Stomach (tissue), 9 donors: ENCODE results near the gene GATM. TPM values are rescaled to one million over a fixed set of nuclear protein-coding genes. Genes with fewer than 3 reads are reported as not detected.

ENCODE experiments used
- DNase-seq, 2 donors: peaks; one replicate each; pipeline versions ENCODE4 v3.0.0 to v3.0.0-alpha.2; 2013 to 2019
- H3K27ac ChIP-seq, 5 donors: fragments of 200-600 bp in 4 of 5; sonication (generic) in 4 of 5; one replicate each; pipeline ENCODE4 v1.5.1; 2013 to 2019; ENCODE audit warnings: mild to moderate bottlenecking in 1 of 5, moderate library complexity in 1 of 5
- H3K27me3 ChIP-seq, 3 donors: fragments of 200-600 bp; sonication (generic); one replicate each; pipeline ENCODE4 v1.5.1; 2017 to 2019; ENCODE audit warnings: mixed run types in 1 of 3
- H3K36me3 ChIP-seq, 4 donors: fragments of 200-600 bp; sonication (generic); 1 replicate in 3 of 4; 2 replicates in 1 of 4; pipeline ENCODE4 v1.5.1; 2016 to 2019
- H3K4me1 ChIP-seq, 4 donors: fragments of 200-600 bp; sonication (generic); one replicate each; pipeline ENCODE4 v1.5.1; 2016 to 2019
- H3K4me3 ChIP-seq, 4 donors: fragments of 200-600 bp; sonication (generic) in 3 of 4; one replicate each; pipeline ENCODE4 v1.5.1; 2016 to 2019; ENCODE audit warnings: mild to moderate bottlenecking in 1 of 4
- H3K9me3 ChIP-seq, 4 donors: fragments of 200-600 bp; sonication (generic); one replicate each; pipeline ENCODE4 v1.5.1; 2016 to 2019
- EP300 ChIP-seq: sonication (generic); formaldehyde crosslinking; IDR thresholded peaks from one replicate; pipeline ENCODE4 v1.6.1; 2017; ENCODE audit warnings: antibody characterized with exemption
- POLR2A ChIP-seq, 4 donors: fragments of 450-650 bp; IDR thresholded peaks; one replicate each; pipeline ENCODE4 v1.6.1; 2016; ENCODE audit warnings: antibody characterized with exemption in 4 of 4, control low read depth in 2 of 4, mild to moderate bottlenecking in 1 of 4, moderate library complexity in 1 of 4
- POLR2AphosphoS5 ChIP-seq, 3 donors: sonication (generic); formaldehyde crosslinking; IDR thresholded peaks; one replicate each; pipeline ENCODE4 v1.6.1; 2016; ENCODE audit warnings: antibody characterized with exemption in 3 of 3
- WGBS, 5 donors: extraction: QIAGEN DNeasy Blood & Tissue Kit in 3 of 5; methylation state at CpG; one replicate each; pipeline versions ENCODE4 v1.1.5 to v1.1.7; 2013 to 2018; 5-methylcytosine and 5-hydroxymethylcytosine counted together
- intact Hi-C: fragments of 100-400 bp; cut with DNase I; formaldehyde crosslinking; loops from one replicate; pipeline ENCODE4 v1.15.1; 2023; ENCODE audit warnings: low total_unique reads
- polyA plus RNA-seq, 3 donors: library from polyadenylated mRNA; stranded (reverse); fragments of 200-250 nt; gene quantifications; one replicate each; pipeline ENCODE4 v1.2.3, GENCODE V29; 2013
- total RNA-seq, 5 donors: library from RNA; depleted of rRNA; stranded (reverse); fragments of >200 nt; gene quantifications; one replicate each; pipeline versions ENCODE4 v1.1.0 to v1.2.3, GENCODE V29; 2014 to 2016
- TF ChIP-seq, protein P1 (sequence below), 7 experiments: fragments of 450-650 bp in 4 of 7; fragments of 200-600 bp in 3 of 7; sonication (generic) in 3 of 7; IDR thresholded peaks; one replicate each; pipeline ENCODE4 v1.5.1; 2016 to 2019; ENCODE audit warnings: antibody characterized with exemption in 7 of 7, control low read depth in 2 of 7, mild to moderate bottlenecking in 1 of 7
- donor health status: healthy with polysubstance abuse.
- donor health status: Bipolar disorder and iron deficiency.
- donor health status: healthy.

Gene GATM
- total and polyA plus RNA-seq, 8 donors = 22.6 to 110 (median 53.1) TPM

DNA sequence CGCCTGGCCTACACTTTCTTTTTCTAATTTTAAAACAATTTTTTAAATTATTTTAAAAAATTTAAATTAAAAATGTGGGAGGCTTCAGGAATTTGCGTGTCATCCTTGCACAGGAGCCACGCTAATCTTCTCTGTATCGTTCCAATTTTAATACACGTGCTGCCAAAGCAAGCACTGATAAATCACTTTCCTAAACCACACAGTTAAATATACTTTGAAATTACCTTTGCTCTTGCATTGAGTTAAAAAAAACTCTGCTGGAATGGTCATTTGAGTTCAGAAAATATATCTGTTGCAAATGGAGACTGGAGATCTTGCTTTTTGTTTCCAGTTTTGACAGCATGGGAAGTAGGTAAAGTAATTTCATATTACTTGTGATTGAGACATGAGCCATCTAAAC, 23.6 kb downstream of the GATM start:
- Histone ChIP-seq H3K4me1 (no peaks in the 10 kb centered on the region), H3K4me3 (no peak overlapping the region), H3K27ac (no peak overlapping the region), H3K36me3 (peaks cover 0 to 9% (median 7%) of the 10 kb centered on the region in 4 donors), H3K27me3 (no peaks in the 10 kb centered on the region), H3K9me3 (no peaks in the 10 kb centered on the region)
- intact Hi-C loops = no loop called here
- TF ChIP-seq, protein P1, sequence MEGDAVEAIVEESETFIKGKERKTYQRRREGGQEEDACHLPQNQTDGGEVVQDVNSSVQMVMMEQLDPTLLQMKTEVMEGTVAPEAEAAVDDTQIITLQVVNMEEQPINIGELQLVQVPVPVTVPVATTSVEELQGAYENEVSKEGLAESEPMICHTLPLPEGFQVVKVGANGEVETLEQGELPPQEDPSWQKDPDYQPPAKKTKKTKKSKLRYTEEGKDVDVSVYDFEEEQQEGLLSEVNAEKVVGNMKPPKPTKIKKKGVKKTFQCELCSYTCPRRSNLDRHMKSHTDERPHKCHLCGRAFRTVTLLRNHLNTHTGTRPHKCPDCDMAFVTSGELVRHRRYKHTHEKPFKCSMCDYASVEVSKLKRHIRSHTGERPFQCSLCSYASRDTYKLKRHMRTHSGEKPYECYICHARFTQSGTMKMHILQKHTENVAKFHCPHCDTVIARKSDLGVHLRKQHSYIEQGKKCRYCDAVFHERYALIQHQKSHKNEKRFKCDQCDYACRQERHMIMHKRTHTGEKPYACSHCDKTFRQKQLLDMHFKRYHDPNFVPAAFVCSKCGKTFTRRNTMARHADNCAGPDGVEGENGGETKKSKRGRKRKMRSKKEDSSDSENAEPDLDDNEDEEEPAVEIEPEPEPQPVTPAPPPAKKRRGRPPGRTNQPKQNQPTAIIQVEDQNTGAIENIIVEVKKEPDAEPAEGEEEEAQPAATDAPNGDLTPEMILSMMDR (IDR thresholded peaks at IDR 0.05) = no peak
- TF ChIP-seq POLR2AphosphoS5 (IDR thresholded peaks at IDR 0.05) = no peak
- no peak for TF ChIP-seq EP300
- no peak for TF ChIP-seq POLR2A (IDR thresholded peaks at IDR 0.05)
- DNase-seq = no peak
- 49 to 70% (median 55%) methylated on average over 5 of the region's 5 CpGs for WGBS, 5 donors

DNA sequence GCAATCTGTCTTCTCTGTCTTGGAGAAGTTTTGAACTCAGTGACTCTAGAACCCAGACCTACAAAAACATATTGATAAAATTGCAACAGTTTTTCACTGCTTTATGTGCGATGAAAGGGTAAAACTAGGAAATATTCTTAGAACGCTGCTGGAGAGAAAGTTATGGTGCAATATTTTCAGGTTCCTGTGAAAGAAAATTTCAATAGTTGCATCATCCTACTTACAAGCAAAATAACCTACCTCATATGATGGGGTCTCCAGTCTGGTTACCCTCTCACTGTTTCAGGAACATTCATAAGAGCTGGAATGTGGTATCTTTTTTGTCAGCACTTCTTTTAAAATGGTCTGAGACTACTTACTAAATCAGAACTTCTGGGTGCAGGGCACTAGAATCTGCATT, 27.1 kb downstream of the GATM start:
- TF ChIP-seq EP300 (no peak), POLR2AphosphoS5 (IDR thresholded peaks at IDR 0.05) (no peak), POLR2A (IDR thresholded peaks at IDR 0.05) (no peak)
- TF ChIP-seq, protein P1 (IDR thresholded peaks at IDR 0.05) = no peak
- intact Hi-C loops = no loop called here
- WGBS, 5 donors = 83 to 96% (median 88%) methylated on average over 2 of the region's 2 CpGs
- no peak overlapping the region for H3K27ac ChIP-seq
- no peaks in the 10 kb centered on the region for H3K36me3 ChIP-seq
- H3K4me3 ChIP-seq = no peak overlapping the region
- H3K27me3 ChIP-seq = peaks cover 0 to 6% (median 0%) of the 10 kb centered on the region in 3 donors
- H3K9me3 ChIP-seq = no peaks in the 10 kb centered on the region
- DNase-seq = no peak
- peaks cover 4 to 8% (median 7%) of the 10 kb centered on the region in 4 donors for H3K4me1 ChIP-seq

DNA sequence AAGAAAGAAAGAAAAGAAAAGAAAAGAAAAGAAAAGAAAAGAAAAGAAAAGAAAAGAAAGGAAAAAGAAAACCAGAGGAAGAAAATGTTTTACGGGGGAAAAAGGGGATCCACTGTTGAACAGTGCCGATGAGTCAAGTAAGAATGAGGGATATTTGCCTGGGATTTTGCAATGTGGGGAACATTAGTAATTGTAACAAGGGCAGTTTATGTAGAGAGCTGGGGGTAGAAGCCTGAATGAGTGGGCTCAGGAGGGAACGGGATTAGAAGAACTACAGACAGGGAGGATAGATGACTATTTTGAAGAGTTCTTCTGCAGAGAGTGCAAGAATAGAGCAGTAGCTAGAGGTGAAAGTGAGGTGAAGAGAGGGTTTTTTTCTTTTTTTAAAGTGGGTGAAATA, 28.7 kb downstream of the GATM start:
- Histone ChIP-seq H3K27ac (no peak overlapping the region), H3K4me1 (peaks cover 10 to 16% (median 12%) of the 10 kb centered on the region in 4 donors), H3K4me3 (no peak overlapping the region), H3K9me3 (no peaks in the 10 kb centered on the region), H3K36me3 (no peaks in the 10 kb centered on the region), H3K27me3 (peaks cover 0 to 6% (median 0%) of the 10 kb centered on the region in 3 donors)
- intact Hi-C loops = no loop called here
- WGBS, 5 donors = 81 to 98% (median 87%) methylated on average over 3 of the region's 3 CpGs
- no peak for DNase-seq
- no peak for TF ChIP-seq POLR2AphosphoS5 (IDR thresholded peaks at IDR 0.05)
- TF ChIP-seq POLR2A (IDR thresholded peaks at IDR 0.05) = no peak
- TF ChIP-seq, protein P1 (IDR thresholded peaks at IDR 0.05) = no peak
- TF ChIP-seq EP300 = no peak

DNA sequence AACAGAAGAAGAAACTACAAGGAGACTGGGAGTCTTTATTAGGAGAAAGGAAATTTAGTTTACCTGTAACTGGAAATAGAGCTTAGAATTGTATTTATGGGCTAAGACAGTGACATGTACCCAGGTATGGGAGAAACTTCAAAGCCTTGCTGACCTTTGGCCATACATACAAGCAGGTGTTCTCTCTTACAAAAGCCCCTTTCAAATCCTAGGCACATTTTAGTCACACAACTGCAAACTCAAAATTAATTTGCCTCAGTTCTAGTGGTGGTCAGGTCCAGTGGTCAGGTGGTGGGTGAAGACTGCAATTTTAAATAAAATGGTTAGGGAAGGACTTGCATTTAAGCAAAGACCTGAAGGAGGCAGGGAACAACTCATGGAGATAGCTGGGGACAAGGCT, 30.4 kb downstream of the GATM start:
- no peak overlapping the region for H3K27ac ChIP-seq
- no peak for DNase-seq

More for the DNA sequence above, 30.4 kb downstream of the GATM start:
- peaks cover 0 to 6% (median 0%) of the 10 kb centered on the region in 3 donors for H3K27me3 ChIP-seq
- intact Hi-C loops = no loop called here
- no peaks in the 10 kb centered on the region for H3K9me3 ChIP-seq
- H3K36me3 ChIP-seq = no peaks in the 10 kb centered on the region
- TF ChIP-seq POLR2A (IDR thresholded peaks at IDR 0.05) = no peak
- no peak for TF ChIP-seq EP300
- TF ChIP-seq, protein P1 (IDR thresholded peaks at IDR 0.05) = no peak
- TF ChIP-seq POLR2AphosphoS5 (IDR thresholded peaks at IDR 0.05) = no peak
- peaks cover 16 to 25% (median 19%) of the 10 kb centered on the region in 4 donors for H3K4me1 ChIP-seq
- no peak overlapping the region for H3K4me3 ChIP-seq
